ENCODE measurements around the gene LRCH1. TPM values are rescaled to one million over a fixed set of nuclear protein-coding genes. Genes with fewer than 3 reads are reported as not detected.

The LRCH1 gene
- total and polyA plus RNA-seq, 2 of the 13 experiments (the other 11 are each of a cell fraction or from before 2014, with no cell fraction given), result 4.1 to 12.6 TPM

DNA sequence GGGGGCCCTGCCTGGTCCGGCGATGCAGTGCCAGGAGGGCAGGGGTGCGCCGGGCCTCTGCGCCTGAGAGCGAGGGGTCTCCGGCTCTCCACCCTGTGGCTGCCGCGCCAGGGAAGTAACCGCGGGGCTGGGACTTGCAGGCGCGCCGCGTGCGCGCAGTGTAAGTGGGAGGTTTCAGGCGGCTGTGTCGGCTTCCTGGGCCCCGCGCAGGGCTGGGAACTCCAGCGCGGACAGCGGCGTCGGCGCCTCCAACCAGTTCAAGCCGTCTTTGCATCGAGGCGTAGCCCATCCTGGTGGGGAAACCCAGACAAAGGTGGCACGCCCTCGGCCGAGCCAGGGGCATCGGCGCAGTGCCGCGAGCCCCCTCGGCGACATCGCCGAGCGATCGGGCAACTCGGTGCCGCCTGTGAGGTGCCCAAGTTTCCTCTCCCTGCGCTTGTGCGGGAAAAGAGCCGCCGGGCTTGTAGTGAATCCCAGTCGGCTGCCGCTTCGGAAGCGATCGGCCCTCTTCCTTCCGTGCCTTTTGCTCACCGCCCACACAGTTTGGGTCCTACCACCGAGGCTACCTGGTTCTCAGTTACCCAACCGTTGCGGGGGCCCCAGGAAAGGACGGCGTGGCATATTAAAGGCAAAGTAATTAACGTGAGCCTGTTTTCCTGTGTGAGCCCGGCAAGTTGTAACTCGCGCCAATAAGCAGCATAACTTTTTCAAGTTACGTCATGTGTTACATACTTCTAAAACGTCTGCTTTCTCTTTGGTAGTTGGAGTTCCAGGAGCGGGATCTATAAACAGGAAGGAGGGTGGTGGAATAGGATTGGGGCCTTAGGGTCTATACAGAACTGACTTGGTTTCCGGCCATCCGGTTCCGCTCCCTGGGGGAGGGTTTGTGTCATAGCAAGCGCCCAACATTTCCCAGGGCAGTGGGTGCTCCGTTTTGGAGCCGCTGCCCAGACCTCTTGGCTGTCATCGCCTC lies 1.2 kb downstream of the LRCH1 start (continued):
- TF ChIP-seq, protein P1, sequence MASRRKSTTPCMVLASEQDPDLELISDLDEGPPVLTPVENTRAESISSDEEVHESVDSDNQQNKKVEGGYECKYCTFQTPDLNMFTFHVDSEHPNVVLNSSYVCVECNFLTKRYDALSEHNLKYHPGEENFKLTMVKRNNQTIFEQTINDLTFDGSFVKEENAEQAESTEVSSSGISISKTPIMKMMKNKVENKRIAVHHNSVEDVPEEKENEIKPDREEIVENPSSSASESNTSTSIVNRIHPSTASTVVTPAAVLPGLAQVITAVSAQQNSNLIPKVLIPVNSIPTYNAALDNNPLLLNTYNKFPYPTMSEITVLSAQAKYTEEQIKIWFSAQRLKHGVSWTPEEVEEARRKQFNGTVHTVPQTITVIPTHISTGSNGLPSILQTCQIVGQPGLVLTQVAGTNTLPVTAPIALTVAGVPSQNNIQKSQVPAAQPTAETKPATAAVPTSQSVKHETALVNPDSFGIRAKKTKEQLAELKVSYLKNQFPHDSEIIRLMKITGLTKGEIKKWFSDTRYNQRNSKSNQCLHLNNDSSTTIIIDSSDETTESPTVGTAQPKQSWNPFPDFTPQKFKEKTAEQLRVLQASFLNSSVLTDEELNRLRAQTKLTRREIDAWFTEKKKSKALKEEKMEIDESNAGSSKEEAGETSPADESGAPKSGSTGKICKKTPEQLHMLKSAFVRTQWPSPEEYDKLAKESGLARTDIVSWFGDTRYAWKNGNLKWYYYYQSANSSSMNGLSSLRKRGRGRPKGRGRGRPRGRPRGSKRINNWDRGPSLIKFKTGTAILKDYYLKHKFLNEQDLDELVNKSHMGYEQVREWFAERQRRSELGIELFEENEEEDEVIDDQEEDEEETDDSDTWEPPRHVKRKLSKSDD (CRISPR knock-in tag; IDR thresholded peaks at IDR 0.05; ENCODE audit: low read depth), result no peak; the same call in 1 of the 2 replicates
- TF ChIP-seq ZNF207 (IDR thresholded peaks at IDR 0.05; ENCODE audit: borderline replicate concordance) (no peak), TCF7 (IDR thresholded peaks at IDR 0.05; ENCODE audit: low read depth) (no peak), GABPA (IDR thresholded peaks at IDR 0.05; ENCODE audit: low read depth, low read length) (peak; percentile 29; the same call in 1 of the 2 replicates), GABPA (CRISPR knock-in tag; IDR thresholded peaks at IDR 0.05; ENCODE audit: low read depth) (peak; percentile 85), HNRNPUL1 (IDR thresholded peaks at IDR 0.05; ENCODE audit: low read depth, low read length) (no peak), ZNF329 (CRISPR knock-in tag; IDR thresholded peaks at IDR 0.05; ENCODE audit: low read depth) (no peak), ZNF570 (CRISPR knock-in tag; IDR thresholded peaks at IDR 0.05; ENCODE audit: borderline replicate concordance) (no peak), ZNF564 (CRISPR knock-in tag; IDR thresholded peaks at IDR 0.05) (no peak), KLF15 (CRISPR knock-in tag; IDR thresholded peaks at IDR 0.05; ENCODE audit: borderline replicate concordance) (no peak), HHEX (CRISPR knock-in tag; IDR thresholded peaks at IDR 0.05) (no peak), ZNF451 (CRISPR knock-in tag; IDR thresholded peaks at IDR 0.05) (no peak)
- TF ChIP-seq, protein P2, sequence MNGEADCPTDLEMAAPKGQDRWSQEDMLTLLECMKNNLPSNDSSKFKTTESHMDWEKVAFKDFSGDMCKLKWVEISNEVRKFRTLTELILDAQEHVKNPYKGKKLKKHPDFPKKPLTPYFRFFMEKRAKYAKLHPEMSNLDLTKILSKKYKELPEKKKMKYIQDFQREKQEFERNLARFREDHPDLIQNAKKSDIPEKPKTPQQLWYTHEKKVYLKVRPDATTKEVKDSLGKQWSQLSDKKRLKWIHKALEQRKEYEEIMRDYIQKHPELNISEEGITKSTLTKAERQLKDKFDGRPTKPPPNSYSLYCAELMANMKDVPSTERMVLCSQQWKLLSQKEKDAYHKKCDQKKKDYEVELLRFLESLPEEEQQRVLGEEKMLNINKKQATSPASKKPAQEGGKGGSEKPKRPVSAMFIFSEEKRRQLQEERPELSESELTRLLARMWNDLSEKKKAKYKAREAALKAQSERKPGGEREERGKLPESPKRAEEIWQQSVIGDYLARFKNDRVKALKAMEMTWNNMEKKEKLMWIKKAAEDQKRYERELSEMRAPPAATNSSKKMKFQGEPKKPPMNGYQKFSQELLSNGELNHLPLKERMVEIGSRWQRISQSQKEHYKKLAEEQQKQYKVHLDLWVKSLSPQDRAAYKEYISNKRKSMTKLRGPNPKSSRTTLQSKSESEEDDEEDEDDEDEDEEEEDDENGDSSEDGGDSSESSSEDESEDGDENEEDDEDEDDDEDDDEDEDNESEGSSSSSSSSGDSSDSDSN (CRISPR knock-in tag; IDR thresholded peaks at IDR 0.05), result peak; percentile 85
- TF ChIP-seq, protein P3, sequence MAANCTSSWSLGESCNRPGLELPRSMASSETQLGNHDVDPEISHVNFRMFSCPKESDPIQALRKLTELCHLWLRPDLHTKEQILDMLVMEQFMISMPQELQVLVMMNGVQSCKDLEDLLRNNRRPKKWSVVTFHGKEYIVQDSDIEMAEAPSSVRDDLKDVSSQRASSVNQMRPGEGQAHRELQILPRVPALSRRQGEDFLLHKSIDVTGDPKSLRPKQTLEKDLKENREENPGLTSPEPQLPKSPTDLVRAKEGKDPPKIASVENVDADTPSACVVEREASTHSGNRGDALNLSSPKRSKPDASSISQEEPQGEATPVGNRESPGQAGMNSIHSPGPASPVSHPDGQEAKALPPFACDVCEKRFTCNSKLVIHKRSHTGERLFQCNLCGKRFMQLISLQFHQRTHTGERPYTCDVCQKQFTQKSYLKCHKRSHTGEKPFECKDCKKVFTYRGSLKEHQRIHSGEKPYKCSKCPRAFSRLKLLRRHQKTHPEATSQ (CRISPR knock-in tag; IDR thresholded peaks at IDR 0.05; ENCODE audit: borderline replicate concordance), result no peak
- TF ChIP-seq, protein P4, sequence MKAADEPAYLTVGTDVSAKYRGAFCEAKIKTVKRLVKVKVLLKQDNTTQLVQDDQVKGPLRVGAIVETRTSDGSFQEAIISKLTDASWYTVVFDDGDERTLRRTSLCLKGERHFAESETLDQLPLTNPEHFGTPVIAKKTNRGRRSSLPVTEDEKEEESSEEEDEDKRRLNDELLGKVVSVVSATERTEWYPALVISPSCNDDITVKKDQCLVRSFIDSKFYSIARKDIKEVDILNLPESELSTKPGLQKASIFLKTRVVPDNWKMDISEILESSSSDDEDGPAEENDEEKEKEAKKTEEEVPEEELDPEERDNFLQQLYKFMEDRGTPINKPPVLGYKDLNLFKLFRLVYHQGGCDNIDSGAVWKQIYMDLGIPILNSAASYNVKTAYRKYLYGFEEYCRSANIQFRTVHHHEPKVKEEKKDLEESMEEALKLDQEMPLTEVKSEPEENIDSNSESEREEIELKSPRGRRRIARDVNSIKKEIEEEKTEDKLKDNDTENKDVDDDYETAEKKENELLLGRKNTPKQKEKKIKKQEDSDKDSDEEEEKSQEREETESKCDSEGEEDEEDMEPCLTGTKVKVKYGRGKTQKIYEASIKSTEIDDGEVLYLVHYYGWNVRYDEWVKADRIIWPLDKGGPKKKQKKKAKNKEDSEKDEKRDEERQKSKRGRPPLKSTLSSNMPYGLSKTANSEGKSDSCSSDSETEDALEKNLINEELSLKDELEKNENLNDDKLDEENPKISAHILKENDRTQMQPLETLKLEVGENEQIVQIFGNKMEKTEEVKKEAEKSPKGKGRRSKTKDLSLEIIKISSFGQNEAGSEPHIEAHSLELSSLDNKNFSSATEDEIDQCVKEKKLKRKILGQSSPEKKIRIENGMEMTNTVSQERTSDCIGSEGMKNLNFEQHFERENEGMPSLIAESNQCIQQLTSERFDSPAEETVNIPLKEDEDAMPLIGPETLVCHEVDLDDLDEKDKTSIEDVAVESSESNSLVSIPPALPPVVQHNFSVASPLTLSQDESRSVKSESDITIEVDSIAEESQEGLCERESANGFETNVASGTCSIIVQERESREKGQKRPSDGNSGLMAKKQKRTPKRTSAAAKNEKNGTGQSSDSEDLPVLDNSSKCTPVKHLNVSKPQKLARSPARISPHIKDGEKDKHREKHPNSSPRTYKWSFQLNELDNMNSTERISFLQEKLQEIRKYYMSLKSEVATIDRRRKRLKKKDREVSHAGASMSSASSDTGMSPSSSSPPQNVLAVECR (CRISPR knock-in tag; IDR thresholded peaks at IDR 0.05; ENCODE audit: borderline replicate concordance), result no peak; the same call in 1 of the 2 replicates
- TF ChIP-seq, protein P5, sequence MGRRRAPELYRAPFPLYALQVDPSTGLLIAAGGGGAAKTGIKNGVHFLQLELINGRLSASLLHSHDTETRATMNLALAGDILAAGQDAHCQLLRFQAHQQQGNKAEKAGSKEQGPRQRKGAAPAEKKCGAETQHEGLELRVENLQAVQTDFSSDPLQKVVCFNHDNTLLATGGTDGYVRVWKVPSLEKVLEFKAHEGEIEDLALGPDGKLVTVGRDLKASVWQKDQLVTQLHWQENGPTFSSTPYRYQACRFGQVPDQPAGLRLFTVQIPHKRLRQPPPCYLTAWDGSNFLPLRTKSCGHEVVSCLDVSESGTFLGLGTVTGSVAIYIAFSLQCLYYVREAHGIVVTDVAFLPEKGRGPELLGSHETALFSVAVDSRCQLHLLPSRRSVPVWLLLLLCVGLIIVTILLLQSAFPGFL (CRISPR knock-in tag; IDR thresholded peaks at IDR 0.05), result no peak

Data from HepG2 (cell line).